Mesendoderm (in vitro differentiated cells): Measurements from ENCODE around the gene SLC15A2.

Experiments used
- DNase-seq: peaks from one replicate; pipeline ENCODE4 v3.0.0; 2013
- H2AK5ac ChIP-seq: 2 replicates; pipeline ENCODE4 v1.6.1; 2013; ENCODE audit warnings: low read length, inconsistent platforms
- H2BK120ac ChIP-seq: 2 replicates; pipeline ENCODE4 v1.6.1; 2013; ENCODE audit warnings: low read depth, mild to moderate bottlenecking, low read length, moderate library complexity, mixed read lengths
- H2BK15ac ChIP-seq: replicated peaks from 2 replicates; pipeline ENCODE4 v1.6.1; 2013; ENCODE audit warnings: low read depth, mild to moderate bottlenecking, moderate library complexity
- H2BK5ac ChIP-seq: 2 replicates; pipeline ENCODE4 v1.6.1; 2013; ENCODE audit warnings: low read length, inconsistent platforms
- H3K18ac ChIP-seq: 2 replicates; pipeline ENCODE4 v1.6.1; 2013; ENCODE audit warnings: mild to moderate bottlenecking, low read length, mixed read lengths
- H3K23ac ChIP-seq: one replicate; pipeline ENCODE4 v1.6.1; 2013; ENCODE audit warnings: low read length
- H3K27ac ChIP-seq: 2 replicates; pipeline ENCODE4 v1.5.1; 2013; ENCODE audit warnings: low read depth, mild to moderate bottlenecking, inconsistent platforms, low read length, moderate library complexity
- H3K27me3 ChIP-seq: 2 replicates; pipeline ENCODE4 v1.6.1; 2013; ENCODE audit warnings: low read length, control low read depth, mild to moderate bottlenecking, inconsistent platforms; ENCODE audit not compliant: insufficient read depth, poor library complexity
- H3K36me3 ChIP-seq: 2 replicates; pipeline ENCODE4 v1.6.1; 2013; ENCODE audit warnings: low read length, inconsistent platforms; ENCODE audit not compliant: control insufficient read depth, insufficient read depth
- H3K4ac ChIP-seq: one replicate; pipeline ENCODE4 v1.6.1; 2013; ENCODE audit warnings: low read depth, mild to moderate bottlenecking, low read length, moderate library complexity
- H3K4me1 ChIP-seq: 2 replicates; pipeline ENCODE4 v1.6.1; 2013; ENCODE audit warnings: low read depth, low read length, inconsistent platforms; ENCODE audit not compliant: control insufficient read depth
- H3K4me2 ChIP-seq: 2 replicates; pipeline ENCODE4 v1.6.1; 2013; ENCODE audit warnings: low read length
- H3K4me3 ChIP-seq: 2 replicates; pipeline ENCODE4 v1.5.1; 2013; ENCODE audit warnings: mild to moderate bottlenecking, low read length
- H3K56ac ChIP-seq: one replicate; pipeline ENCODE4 v1.6.1; 2013; ENCODE audit warnings: low read length
- H3K79me1 ChIP-seq: 2 replicates; pipeline ENCODE4 v1.6.1; 2013; ENCODE audit warnings: low read length, inconsistent platforms
- H3K79me2 ChIP-seq: 2 replicates; pipeline ENCODE4 v1.6.1; 2013; ENCODE audit warnings: mild to moderate bottlenecking, low read length; ENCODE audit not compliant: control insufficient read depth, insufficient read depth
- H3K9ac ChIP-seq: 2 replicates; pipeline ENCODE4 v1.6.1; 2013; ENCODE audit warnings: low read length, inconsistent platforms
- H4K5ac ChIP-seq: one replicate; pipeline ENCODE4 v1.6.1; 2013; ENCODE audit warnings: low read length
- H4K8ac ChIP-seq: one replicate; pipeline ENCODE4 v1.6.1; 2013; ENCODE audit warnings: low read depth, mild to moderate bottlenecking, control low read depth, low read length, moderate library complexity
- WGBS: extraction: QIAGEN DNeasy Blood & Tissue Kit; methylation state at CpG from one replicate; pipeline ENCODE4 v1.1.7; 2013; ENCODE audit warnings: low lambda C conversion rate, missing lambda C conversion rate; ENCODE audit not compliant: insufficient coverage; ENCODE audit errors: extremely low coverage; 5-methylcytosine and 5-hydroxymethylcytosine counted together

Gene SLC15A2

GRCh38 chr3:121963608-121964007 is 69.4 kb downstream of the SLC15A2 start:
- Histone ChIP-seq H3K4me2 (no peak overlapping the region), H3K36me3 (no peaks in the 10 kb centered on the region), H2BK5ac (no peak overlapping the region), H2BK15ac (no peak overlapping the region), H2BK120ac (no peak overlapping the region), H3K79me2 (no peaks in the 10 kb centered on the region), H3K4me3 (no peak overlapping the region), H3K18ac (no peak overlapping the region), H3K27me3 (no peaks in the 10 kb centered on the region), H2AK5ac (no peak overlapping the region), H3K79me1 (no peaks in the 10 kb centered on the region), H3K9ac (no peak overlapping the region), H4K5ac (no peak overlapping the region), H3K56ac (no peak overlapping the region), H3K4ac (no peak overlapping the region), H3K23ac (no peak overlapping the region), H3K4me1 (no peaks in the 10 kb centered on the region), H3K27ac (no peak overlapping the region), H4K8ac (no peak overlapping the region)
- no peak for DNase-seq
- WGBS, result no CpG with 5 or more reads among the region's 1 CpG

GRCh38 chr3:121969631-121970030 is 75.4 kb downstream of the SLC15A2 start:
- no peaks in the 10 kb centered on the region for H3K79me1 ChIP-seq
- no peak overlapping the region for H3K27ac ChIP-seq
- no peak overlapping the region for H2BK5ac ChIP-seq
- no peak overlapping the region for H3K4ac ChIP-seq
- H2BK15ac ChIP-seq, result no peak overlapping the region
- no peak overlapping the region for H2BK120ac ChIP-seq
- no CpG with 5 or more reads among the region's 2 CpGs for WGBS
- no peak overlapping the region for H3K23ac ChIP-seq
- H4K8ac ChIP-seq, result no peak overlapping the region
- no peak overlapping the region for H3K56ac ChIP-seq
- no peak overlapping the region for H3K9ac ChIP-seq
- no peaks in the 10 kb centered on the region for H3K36me3 ChIP-seq
- H3K79me2 ChIP-seq, result no peaks in the 10 kb centered on the region
- H3K18ac ChIP-seq, result no peak overlapping the region
- no peaks in the 10 kb centered on the region for H3K27me3 ChIP-seq
- H2AK5ac ChIP-seq, result no peak overlapping the region
- H3K4me3 ChIP-seq, result no peak overlapping the region
- no peaks in the 10 kb centered on the region for H3K4me1 ChIP-seq
- H3K4me2 ChIP-seq, result no peak overlapping the region
- H4K5ac ChIP-seq, result no peak overlapping the region
- no peak for DNase-seq

- no CpG with 5 or more reads among the region's 1 CpG for WGBS
Measured at GRCh38 chr3:121970047-121970446, 75.8 kb downstream of the SLC15A2 start.

GRCh38 chr3:121974601-121975111 is 80.5 kb downstream of the SLC15A2 start:
- H3K4me3 ChIP-seq, result no peak overlapping the region
- no peak overlapping the region for H3K4me2 ChIP-seq
- no peak overlapping the region for H3K9ac ChIP-seq
- no peak overlapping the region for H2AK5ac ChIP-seq
- H3K23ac ChIP-seq, result no peak overlapping the region
- WGBS, result no CpG with 5 or more reads among the region's 2 CpGs
- H3K79me2 ChIP-seq, result no peaks in the 10 kb centered on the region
- H3K27ac ChIP-seq, result no peak overlapping the region
- no peak overlapping the region for H2BK15ac ChIP-seq
- H2BK120ac ChIP-seq, result no peak overlapping the region
- no peak overlapping the region for H3K56ac ChIP-seq
- no peaks in the 10 kb centered on the region for H3K27me3 ChIP-seq
- H3K36me3 ChIP-seq, result no peaks in the 10 kb centered on the region
- H2BK5ac ChIP-seq, result no peak overlapping the region
- no peak for DNase-seq
- H3K4ac ChIP-seq, result no peak overlapping the region
- no peak overlapping the region for H4K8ac ChIP-seq
- no peaks in the 10 kb centered on the region for H3K79me1 ChIP-seq
- no peak overlapping the region for H3K18ac ChIP-seq
- no peaks in the 10 kb centered on the region for H3K4me1 ChIP-seq
- no peak overlapping the region for H4K5ac ChIP-seq

More at GRCh38 chr3:121970047-121970446, 75.8 kb downstream of the SLC15A2 start:
- Histone ChIP-seq H3K4me3 (no peak overlapping the region), H3K27ac (no peak overlapping the region), H3K18ac (no peak overlapping the region), H3K79me2 (no peaks in the 10 kb centered on the region), H3K79me1 (no peaks in the 10 kb centered on the region), H2BK5ac (no peak overlapping the region), H3K9ac (no peak overlapping the region), H3K4me1 (no peaks in the 10 kb centered on the region), H3K36me3 (no peaks in the 10 kb centered on the region), H3K23ac (no peak overlapping the region), H2BK120ac (no peak overlapping the region), H4K5ac (no peak overlapping the region), H3K4me2 (no peak overlapping the region), H3K56ac (no peak overlapping the region), H2BK15ac (no peak overlapping the region), H3K4ac (no peak overlapping the region), H2AK5ac (no peak overlapping the region), H4K8ac (no peak overlapping the region), H3K27me3 (no peaks in the 10 kb centered on the region)
- DNase-seq, result no peak

GRCh38 chr3:121975702-121976302 is 81.6 kb downstream of the SLC15A2 start:
- no peak overlapping the region for H2AK5ac ChIP-seq
- no peak overlapping the region for H3K4ac ChIP-seq
- H3K36me3 ChIP-seq, result no peaks in the 10 kb centered on the region
- no peak overlapping the region for H3K23ac ChIP-seq
- H3K79me2 ChIP-seq, result no peaks in the 10 kb centered on the region
- no peak overlapping the region for H3K9ac ChIP-seq
- no peaks in the 10 kb centered on the region for H3K27me3 ChIP-seq
- no peak overlapping the region for H4K5ac ChIP-seq
- WGBS, result no CpG with 5 or more reads among the region's 1 CpG
- no peak for DNase-seq
- H3K56ac ChIP-seq, result no peak overlapping the region
- no peak overlapping the region for H2BK120ac ChIP-seq
- no peak overlapping the region for H3K18ac ChIP-seq
- no peaks in the 10 kb centered on the region for H3K79me1 ChIP-seq
- H2BK15ac ChIP-seq, result no peak overlapping the region
- no peak overlapping the region for H3K4me2 ChIP-seq
- no peak overlapping the region for H3K4me3 ChIP-seq
- H3K27ac ChIP-seq, result no peak overlapping the region
- no peaks in the 10 kb centered on the region for H3K4me1 ChIP-seq
- H4K8ac ChIP-seq, result no peak overlapping the region
- H2BK5ac ChIP-seq, result no peak overlapping the region

- no peaks in the 10 kb centered on the region for H3K79me1 ChIP-seq
- no peaks in the 10 kb centered on the region for H3K4me1 ChIP-seq
- no peak overlapping the region for H3K27ac ChIP-seq
- no peak overlapping the region for H3K4me3 ChIP-seq
- no peaks in the 10 kb centered on the region for H3K79me2 ChIP-seq
- no peak overlapping the region for H3K18ac ChIP-seq
- no CpG with 5 or more reads among the region's 1 CpG for WGBS
- DNase-seq, result no peak
- no peak overlapping the region for H2BK5ac ChIP-seq
- no peak overlapping the region for H2BK120ac ChIP-seq
- no peak overlapping the region for H3K4ac ChIP-seq
- H4K5ac ChIP-seq, result no peak overlapping the region
- H3K56ac ChIP-seq, result no peak overlapping the region
- no peaks in the 10 kb centered on the region for H3K27me3 ChIP-seq
- H3K4me2 ChIP-seq, result no peak overlapping the region
- no peak overlapping the region for H2BK15ac ChIP-seq
- H3K36me3 ChIP-seq, result no peaks in the 10 kb centered on the region
- no peak overlapping the region for H2AK5ac ChIP-seq
- H4K8ac ChIP-seq, result no peak overlapping the region
- no peak overlapping the region for H3K23ac ChIP-seq
- no peak overlapping the region for H3K9ac ChIP-seq
Measured at GRCh38 chr3:121976727-121977126, 82.5 kb downstream of the SLC15A2 start.
